ENCODE data around the gene MATN3.
A peak's percentile ranks its signal among the peaks of the same experiment; 100 is the strongest.

The MATN3 gene

GRCh38 chr2:19993731-19994130, 18.7 kb downstream of the MATN3 start:
- DNase-seq, result no peak

- DNase-seq, result no peak
Observed at GRCh38 chr2:19991895-19992294, 20.6 kb downstream of the MATN3 start.

DNA sequence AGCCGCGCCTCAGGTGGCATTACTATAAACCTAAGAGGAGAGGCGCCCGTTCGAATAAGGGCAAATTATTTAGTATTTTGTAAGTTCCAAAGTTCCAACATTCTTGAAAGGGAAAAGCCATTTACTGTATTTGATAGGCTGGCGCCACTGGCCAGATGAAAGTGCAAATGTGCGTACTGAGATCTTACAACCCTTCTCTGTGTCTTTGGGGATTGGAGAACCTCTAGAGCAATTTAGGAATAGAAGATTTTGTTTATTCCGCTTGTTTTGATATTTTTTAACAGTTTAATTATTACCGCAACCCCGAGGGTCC, 22.1 kb downstream of the MATN3 start:
- no peak for DNase-seq

DNA sequence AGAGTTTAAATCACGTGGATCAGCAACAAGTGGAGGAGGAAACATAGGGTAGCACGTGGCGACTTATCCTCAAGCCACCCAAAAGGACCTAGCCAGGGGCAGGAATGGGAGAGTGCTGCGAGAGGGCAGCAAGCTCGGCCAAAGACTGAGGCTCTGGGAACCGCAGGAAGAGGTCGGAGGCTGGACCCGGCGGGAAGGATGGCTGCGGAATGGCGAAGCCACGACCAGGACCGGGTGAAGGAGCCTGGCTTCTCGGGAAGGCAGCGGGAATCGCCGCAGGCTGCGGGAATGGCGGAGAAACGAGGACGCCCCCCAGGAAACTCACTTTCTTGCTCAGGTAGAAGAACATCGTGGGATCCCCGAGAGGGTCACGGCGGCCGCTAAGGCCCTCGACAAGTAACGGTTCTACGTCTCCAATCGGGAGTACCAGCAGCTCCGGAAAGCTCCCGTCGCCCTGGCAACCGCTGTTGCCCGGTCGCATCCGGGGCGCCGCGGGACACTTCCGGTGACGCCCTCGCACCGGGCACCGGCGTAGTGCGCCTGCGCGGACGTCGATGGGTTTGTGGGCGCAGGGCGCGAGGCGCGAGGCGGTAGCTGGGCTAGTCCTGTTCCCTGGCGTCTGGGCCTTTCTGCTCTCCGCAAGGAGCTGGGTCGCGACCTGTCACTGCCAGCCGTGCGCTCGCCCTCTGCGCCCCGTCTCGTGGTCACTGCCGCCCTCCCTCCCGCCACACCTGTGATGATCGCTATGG, 22.6 kb downstream of the MATN3 start, which contains the start of gene WDR35:
Gene WDR35, minus strand, starts transcription at position 439 of the 749 bp plus-strand sequence. Its CDS starts 90 bp downstream, at position 349.
- no peak for DNase-seq

DNA sequence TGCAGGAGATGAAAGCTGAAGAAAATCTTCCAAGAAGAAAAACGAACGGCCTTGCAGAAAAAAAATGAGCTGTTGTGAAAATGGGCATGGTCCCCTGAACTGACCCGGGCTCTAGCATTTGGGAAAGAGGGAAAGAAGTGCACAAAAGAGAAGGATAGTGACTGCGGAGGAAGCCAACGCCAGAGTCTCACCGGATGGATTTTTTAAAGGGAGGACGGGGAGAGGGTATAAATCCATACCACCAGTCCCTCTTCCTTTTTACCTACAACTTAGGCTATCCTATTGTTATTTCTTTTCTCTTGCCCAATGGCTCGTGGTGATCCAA, 23.2 kb downstream of the MATN3 start:
- DNase-seq, result no peak

DNA sequence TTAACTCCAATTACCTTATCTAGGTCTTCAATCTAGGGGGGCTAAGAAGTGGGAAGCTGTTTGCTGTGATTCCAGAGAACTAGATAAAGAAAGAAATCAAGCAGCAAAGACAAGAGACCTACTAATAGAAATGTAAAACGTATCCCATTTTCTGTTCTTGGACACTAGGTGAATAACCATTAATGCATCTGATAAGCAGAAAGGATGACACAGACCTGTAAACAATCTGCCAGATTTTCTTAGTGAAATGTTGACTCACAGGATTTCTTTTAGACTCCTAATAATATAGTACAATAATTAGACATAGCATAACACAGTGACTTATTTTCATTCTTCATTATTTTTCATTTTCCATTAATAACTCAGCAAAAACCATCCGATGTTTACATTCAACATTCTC, 23.9 kb downstream of the MATN3 start:
- DNase-seq, result no peak

DNA sequence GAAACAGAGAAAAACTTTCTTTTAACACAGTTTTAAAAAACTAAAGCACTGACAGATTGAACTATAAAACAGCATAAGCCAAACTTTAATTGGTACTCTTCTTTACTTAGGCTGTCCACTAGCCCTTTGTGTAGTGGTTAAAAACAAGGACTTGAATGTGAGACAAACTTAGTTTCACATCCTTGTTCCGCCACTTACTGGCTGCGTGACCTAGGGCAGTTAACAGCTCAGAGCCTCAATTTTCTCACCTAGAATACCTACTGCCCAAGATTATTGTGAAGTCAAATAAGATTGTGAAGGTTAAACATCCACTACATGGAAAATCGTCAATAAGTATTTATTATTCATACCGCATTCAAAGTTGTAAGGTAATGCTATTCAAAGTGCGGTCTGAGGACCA, 24.5 kb downstream of the MATN3 start:
- DNase-seq, result no peak

GRCh38 chr2:19982268-19982667, 30.2 kb downstream of the MATN3 start:
- DNase-seq, result no peak

DNA sequence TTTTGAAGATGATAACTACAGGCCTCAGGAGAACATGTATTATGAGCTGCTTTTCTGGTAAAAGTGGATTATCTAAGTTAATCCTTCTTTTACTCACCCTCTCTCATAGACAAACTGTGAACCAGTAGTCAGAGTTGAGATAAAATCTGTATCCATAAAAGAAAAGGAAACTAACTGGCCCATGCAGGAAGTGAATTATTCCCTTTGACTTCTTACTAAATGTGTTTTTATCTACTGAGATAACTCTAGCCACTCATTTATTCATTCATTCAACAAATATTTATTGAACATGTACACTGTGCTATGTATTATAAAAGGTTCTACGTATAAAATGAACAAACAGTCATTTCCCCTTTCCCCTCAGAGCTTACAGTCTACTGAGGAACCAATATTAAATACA, 32.5 kb downstream of the MATN3 start:
- no peak for DNase-seq

- DNase-seq, result no peak
Observed at GRCh38 chr2:19973466-19973865, 39.0 kb downstream of the MATN3 start.

- DNase-seq, result peak; percentile 51
Observed at GRCh38 chr2:19971691-19972090, 40.8 kb downstream of the MATN3 start.

DNA sequence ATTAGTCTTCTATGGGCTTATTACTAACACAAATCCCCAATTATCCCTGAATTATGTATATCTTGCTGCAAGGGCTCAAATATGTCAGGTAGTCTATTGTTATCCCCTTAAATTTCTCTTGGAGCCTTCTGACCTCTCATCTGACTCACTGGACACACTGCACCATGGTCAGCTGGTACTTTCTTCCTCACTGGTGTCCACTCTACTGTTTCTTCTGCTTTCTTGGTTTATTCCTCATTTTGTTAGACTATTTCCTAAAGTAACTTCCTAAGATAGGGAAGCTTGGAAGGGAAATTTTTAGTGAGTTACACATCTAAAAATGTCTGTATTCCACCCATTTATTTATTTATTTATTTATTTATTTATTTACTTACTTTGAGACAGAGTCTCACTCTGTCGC, 49.1 kb downstream of the MATN3 start:
- DNase-seq, result no peak

DNA sequence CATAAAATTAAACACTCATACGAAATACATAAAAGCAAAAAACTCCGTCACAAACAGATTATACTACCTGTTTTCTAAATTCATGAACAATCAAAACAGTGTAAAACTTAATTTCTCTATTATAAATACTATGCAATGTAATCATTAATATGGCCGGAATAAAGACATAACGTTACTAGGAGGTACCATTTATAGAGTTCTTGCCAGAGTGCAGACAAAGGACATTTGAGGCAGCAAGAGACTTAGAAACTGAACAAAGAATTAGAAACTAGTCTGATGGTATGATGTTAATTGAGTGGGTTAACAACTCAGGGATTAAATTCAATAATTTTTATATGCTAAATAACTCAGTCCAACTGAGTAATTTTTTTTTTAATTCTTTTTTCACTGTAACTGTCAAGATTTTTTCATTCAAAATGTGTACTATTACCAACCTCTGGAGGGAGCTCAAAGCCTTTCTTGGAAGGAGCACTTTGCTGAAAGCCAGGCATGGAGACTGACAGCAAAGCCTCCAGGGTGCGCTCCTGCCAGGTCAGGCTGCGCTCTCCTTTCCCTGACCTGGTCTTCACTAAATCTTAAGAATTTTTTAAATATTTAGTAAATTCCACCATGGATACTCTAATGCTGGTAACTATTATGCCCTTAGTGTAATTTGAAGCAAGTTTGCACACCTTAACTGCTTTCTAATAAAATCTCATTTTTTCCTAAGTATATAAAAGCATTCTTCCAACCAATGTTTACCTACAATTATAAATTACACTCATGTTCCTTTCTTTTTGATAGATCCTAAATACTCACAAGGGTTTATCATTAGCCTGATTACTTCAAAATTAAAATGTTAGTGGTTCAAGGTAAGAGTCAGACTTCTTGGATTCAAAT, 56.7 kb downstream of the MATN3 start:
- peak; percentile 14 for DNase-seq

DNA sequence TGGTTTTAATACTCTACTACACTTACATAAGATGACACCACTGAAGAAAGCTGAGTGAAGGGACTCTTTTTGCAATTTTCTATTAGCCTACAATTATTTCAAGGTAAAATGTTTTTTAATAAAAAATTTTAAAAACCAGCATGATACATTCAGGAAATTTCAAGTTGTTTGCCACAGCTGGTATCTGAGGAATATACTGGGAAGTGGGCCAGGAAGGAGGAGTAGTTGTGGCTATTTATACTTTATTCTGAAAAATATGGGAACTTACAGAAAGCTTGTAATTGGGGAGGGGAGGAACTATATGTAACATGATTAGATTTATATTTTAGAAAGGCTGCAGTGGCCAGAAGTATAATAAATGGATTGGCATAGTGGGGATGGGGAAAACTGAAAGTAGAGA, 63.4 kb downstream of the MATN3 start:
- no peak for DNase-seq

DNA sequence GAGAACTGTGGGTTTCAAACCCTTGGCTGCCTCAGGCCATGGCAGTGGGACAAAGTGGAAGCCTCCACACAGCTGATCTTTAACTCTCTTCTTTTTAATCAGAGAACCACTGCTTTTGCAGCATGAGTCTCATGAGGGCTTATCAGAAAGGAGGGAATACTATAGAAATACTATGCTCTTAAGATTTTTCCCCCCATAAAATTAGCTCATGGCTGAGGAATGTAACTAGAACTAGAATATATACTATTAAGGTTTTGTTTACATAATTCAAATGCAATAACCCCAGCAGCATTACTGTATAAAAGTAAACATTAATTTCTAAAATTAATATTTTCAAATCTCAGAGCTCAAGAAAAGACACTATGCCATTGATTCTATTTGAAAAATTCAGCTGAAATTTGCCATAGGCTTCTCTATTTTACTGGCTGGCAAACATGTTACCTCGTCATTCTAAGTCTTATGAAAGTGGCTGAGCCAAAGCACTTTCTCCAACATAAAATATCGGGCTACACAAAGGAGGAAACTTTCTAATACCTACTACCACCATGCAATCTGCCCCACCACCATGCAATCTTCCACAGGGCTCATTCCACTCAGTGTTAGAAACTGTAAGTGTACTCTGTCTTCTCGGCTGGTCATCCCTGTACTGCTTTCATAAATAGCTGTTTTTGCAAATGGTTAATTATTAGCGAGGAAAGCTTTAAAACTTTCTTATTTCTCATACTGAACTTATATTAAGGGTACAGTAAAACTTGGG, 65.1 kb downstream of the MATN3 start:
- DNase-seq, result no peak

- DNase-seq, result no peak
Observed at GRCh38 chr2:19944205-19944845, 68.1 kb downstream of the MATN3 start.

- no peak for DNase-seq
Observed at GRCh38 chr2:19943189-19943588, 69.3 kb downstream of the MATN3 start.

DNA sequence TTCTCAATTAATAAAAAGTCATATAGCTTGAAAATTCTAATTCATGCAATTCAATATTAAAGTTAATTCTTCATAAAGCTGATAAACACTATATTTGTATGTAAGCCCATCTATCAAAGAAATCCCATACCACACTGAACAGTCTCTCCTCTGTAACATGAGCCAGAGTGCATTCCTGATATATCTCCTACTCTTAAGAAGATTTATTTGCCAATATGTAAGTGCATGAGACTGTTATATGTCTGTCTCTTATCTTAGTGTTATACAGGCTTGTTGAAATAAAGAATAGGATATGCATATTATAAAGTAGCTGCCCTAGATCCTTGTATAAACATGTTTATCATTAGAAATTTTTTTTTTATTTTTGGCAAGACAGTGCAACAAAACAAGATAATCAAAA, 70.3 kb downstream of the MATN3 start:
- DNase-seq, result no peak

Data from KG1 (cell line).